HepG2 (cell line): ENCODE results near the gene MED13L.

Experiments used
- ARHGAP35 ChIP-seq: sonication (generic); formaldehyde crosslinking; IDR thresholded peaks from 2 replicates; pipeline ENCODE4 v1.9.0; 2022; ENCODE audit warnings: mild to moderate bottlenecking, inconsistent platforms, moderate library complexity, missing genetic modification reagents, borderline replicate concordance
- CTCF ChIP-seq: sonication (generic); formaldehyde crosslinking; IDR thresholded peaks from 2 replicates; pipeline ENCODE4 v1.5.0; 2020; ENCODE audit warnings: mild to moderate bottlenecking, missing genetic modification reagents, moderate library complexity
- HNF4A ChIP-seq: sonication (generic); formaldehyde crosslinking; IDR thresholded peaks from 2 replicates; pipeline ENCODE4 v1.4.0; 2020; ENCODE audit warnings: missing genetic modification reagents
- REST ChIP-seq, 2 experiments: IDR thresholded peaks; 2 replicates each; pipeline ENCODE4 v1.6.1; 2011 to 2012; ENCODE audit warnings: low read length in 2 of 2, borderline replicate concordance in 1 of 2, low read depth in 1 of 2, mild to moderate bottlenecking in 1 of 2, moderate library complexity in 1 of 2
- XRCC5 ChIP-seq: fragments of 200-400 bp; formaldehyde crosslinking; optimal IDR thresholded peaks from 2 replicates; pipeline ENCODE3; 2017; ENCODE audit warnings: mild to moderate bottlenecking, low read length

- TF ChIP-seq REST (IDR thresholded peaks at IDR 0.05; ENCODE audit: borderline replicate concordance in 1 of 2, low read depth in 1 of 2, low read length in 2 of 2): no peak
- TF ChIP-seq CTCF: no peak
- TF ChIP-seq XRCC5: no peak
- no peak for TF ChIP-seq ARHGAP35 (CRISPR knock-in tag)
- TF ChIP-seq HNF4A (CRISPR knock-in tag): no peak
Measured at GRCh38 chr12:116126610-116127009, 150.9 kb downstream of the MED13L start.
